HG02852 (cell line): ENCODE measurements around the gene BSND.
"Not testable (repeated sequence)": the region's sequence is repeated elsewhere in the genome, so short reads cannot be mapped to it uniquely, and the experiment has no call there.

Experiments
- ATAC-seq: cut with Tn5 transposase; IDR thresholded peaks from one replicate; pipeline ENCODE4 v1.9.1; 2021; ENCODE audit warnings: mild to moderate bottlenecking, moderate library complexity; ENCODE audit not compliant: unreplicated experiment

Gene BSND

DNA sequence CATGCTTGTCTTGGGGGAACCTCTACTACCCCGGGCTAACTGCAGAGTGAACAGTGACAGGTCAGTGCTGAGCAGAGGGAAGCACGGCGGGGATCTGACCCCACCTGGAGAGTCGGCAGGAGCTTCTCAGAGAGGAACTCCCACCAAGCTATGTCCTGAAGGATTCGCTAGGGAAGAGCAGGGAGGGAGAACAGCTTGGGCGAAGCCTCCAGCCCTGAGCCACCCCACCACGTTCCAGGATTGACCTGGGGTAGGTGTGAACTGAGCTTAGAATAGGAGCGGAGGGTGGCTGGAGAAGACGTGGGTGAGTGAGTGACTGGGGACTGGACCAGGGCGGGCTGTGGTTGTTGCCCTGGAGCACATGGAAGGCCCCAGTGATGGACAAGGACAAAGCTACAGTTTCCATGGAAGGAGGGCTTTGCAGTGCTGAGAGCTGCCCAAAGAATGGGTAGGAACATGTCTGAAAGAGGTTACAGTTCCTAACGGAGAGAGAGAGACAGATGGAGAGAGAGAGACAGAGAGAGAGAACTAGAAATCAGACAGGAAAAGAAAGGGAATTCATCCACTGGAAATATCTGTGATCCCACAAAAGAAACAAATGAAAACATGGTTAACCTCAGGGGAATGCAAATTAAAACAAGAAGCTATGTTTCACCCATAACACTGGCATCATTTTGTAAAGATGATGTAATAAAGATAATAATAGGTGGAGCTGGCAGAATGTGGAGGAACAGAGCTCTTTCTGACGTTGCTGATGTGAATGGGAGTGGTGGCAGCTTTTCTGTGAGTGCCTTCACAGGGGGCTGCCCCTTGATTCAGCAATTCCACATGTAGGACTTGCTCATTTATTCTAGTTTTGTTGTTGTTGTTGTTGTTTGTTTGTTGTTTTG, 17.2 kb downstream of the BSND start:
- no peak for ATAC-seq

DNA sequence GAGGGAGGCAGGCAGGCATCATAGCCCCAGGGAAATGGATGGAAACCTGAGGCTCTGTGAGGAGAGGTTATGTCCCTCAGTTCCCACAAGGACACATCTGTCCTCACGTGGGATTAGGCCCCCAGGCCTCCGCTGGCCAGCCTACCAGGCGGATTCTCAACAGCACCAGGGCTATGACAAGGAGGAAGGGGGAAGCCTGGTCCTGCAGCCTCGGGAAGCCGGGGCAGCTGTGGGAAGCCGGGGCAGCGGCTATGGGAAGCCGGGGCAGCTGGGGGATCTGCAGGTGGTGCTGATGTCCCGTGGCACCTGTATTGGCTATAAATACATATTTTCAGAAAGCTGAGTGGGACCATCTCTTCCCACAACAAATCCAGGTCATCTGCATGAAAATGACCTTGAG, 19.7 kb downstream of the BSND start:
- no peak for ATAC-seq

- peak; percentile 57 for ATAC-seq
Measured at GRCh38 chr1:55021942-55022546, 23.3 kb downstream of the BSND start.

DNA sequence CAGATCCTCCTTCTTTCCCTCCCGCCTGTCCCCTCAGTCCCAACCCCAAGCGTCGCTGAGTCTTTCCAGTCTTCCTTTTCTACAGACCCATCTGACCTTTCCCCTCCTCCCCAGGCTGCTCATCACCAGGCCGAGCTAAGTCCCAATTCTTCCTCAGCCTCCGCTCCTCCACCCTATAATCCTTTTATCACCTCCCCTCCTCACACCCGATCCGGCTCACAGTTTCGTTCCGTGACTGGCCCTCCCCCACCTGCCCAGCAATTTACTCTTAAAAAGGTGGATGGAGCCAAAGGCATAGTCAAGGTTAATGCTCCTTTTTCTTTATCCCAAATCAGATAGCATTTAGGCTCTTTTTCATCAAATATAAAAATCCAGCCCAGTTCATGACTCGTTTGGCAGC, 25.4 kb downstream of the BSND start:
- ATAC-seq = not testable (repeated sequence)

GRCh38 chr1:55026682-55027081, 27.9 kb downstream of the BSND start:
- not testable (repeated sequence) for ATAC-seq

GRCh38 chr1:55031098-55031497, 32.4 kb downstream of the BSND start:
- not testable (repeated sequence) for ATAC-seq

DNA sequence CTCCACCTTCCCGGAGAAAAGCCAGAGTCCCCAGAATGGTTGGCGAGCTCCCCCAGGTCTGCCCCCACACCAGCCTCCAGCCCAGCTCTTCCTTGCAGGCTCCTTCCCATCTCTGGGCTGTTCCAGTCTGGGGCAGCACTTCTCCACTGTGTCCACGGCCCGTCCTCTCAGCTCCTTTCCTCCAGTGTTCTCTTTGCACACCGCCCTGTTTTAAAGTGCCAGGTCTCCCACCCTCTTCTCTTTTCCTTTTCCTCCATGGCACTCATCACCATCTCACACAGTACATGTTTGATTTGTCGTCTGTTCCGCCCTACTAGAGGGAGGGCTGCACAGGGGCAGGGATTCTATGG, 34.5 kb downstream of the BSND start:
- ATAC-seq = no peak

DNA sequence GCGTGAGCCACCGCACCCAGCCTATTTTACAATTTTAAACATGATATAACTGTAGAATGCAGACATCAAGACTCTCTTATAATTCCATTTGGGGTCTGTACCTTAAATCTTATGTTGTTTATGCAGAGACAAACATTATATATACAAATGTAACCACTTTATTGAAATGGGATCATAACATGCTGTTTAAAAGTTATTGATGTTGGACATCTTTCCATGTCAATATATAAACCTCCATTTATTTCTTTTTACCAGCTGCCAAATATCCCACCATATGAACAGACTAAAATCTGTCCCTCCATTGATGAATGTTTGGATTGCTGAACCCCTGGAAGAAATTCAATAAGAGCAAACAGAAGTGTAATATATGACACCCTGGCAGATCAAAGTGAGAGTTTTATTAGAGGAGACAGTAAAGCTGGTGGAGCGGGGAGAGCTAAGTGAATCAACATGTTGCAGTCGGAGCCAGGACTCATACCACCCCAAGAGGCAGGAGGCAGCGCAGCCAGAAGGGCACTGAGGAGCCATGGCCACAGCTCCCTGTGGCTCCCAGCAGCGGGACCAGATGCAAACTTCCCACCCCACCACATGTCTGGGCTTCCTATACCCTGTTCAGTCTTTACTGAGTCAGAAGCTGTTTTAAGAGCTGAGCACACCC, 35.9 kb downstream of the BSND start:
- ATAC-seq = no peak

DNA sequence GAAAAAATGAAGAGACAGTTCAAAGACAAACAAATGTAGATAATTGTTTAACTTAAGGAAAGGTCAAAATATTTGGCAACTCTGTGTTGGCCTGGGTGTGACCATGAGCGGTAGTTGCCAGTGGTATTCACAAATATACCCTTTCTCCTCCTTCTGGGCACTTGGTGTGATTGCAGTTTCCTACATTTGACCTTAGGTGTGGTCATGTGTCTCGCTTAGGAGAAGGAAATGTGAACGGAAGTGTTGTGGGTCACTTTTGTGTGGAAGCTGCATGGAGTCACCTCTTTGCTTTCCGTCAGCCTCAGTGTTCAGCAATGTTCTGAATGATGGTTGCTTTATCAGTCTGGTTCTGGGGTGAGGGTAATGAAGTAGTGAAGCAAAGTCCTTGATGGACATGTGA, 37.2 kb downstream of the BSND start:
- ATAC-seq = no peak

DNA sequence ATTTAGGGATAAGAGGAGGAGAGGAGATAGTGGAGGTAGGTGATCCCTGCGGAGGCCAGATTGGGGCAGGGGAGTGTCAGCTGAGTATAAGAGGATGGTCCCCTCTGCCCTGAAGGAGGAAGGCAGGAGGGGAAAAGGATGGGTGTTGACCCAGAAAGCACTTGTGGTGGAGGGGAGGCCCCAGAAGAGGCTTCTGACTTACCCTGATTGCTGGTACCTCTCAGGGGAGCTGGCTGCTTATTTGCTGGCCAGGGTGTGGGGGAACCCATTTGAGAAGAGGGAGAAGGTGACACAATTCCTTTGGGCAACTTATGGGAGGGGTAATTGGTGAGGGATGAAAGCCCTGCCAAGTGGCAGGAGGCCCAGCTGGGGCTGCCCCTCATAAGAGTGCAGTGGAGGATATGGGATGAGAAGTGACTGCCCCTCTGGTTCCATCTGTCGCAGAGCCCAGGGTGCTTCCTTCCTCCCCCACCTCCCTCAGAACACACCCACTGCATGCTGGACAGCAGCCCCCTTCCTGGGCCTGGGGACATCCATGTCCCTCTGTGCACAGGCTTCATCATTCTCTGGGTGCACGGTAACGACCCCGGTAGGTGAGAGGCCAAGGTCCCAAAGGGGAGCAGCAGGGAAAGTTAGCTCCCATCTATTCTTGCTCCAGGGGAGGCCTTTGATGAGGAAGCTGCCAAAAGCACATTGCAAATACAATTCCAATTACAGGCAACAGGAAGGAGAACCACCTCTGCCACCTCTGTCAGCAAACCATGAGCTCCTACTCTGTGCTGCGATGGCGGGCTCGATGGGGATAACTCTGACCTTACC, 39.2 kb downstream of the BSND start:
- ATAC-seq = no peak

GRCh38 chr1:55038552-55038838, 39.8 kb downstream of the BSND start:
- no peak for ATAC-seq

DNA sequence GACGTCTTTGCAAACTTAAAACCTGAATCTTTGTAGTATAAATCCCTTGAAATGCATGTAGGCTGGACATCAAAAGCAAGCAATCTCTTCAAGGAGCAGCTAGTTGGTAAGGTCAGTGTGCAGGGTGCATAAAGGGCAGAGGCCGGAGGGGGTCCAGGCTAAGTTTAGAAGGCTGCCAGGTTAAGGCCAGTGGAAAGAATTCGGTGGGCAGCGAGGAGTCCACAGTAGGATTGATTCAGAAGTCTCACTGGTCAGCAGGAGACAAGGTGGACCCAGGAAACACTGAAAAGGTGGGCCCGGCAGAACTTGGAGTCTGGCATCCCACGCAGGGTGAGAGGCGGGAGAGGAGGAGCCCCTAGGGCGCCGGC, 40.2 kb downstream of the BSND start:
- ATAC-seq = no peak

GRCh38 chr1:55039342-55040082, 40.8 kb downstream of the BSND start, which contains the start of gene PCSK9:
Gene PCSK9 (plus strand): TSS chr1:55039548. CDS start chr1:55039838, 290 bp downstream.
- ATAC-seq = no peak

GRCh38 chr1:55040083-55040932, 41.6 kb downstream of the BSND start:
- ATAC-seq = no peak

DNA sequence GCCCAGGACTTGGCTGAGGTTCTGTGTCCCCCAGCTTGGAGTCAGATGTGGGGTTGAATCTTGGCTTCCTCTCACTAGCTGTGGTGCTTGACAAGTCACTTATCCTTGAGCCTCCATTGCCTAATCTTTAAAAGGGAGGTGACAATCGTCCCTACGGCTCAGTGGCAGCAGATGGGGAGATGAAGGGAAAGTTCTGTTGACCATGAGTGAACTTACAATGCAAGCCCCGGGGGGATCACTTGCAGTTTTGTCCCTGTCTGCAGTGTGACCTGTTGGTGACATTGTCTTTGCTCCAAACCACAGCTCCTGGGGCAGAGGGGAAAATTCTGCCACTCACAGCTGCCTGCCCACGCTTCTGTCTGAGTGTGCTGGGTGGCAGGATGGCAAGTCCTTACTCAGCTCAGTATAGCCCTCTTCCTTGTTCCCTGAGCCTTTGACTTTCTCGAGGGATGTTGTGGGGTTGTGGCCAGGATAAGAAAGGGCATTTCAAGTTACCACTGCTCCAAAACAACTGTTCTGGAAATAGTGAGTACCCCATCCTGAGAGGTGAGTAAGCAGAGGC, 42.3 kb downstream of the BSND start:
- ATAC-seq = no peak

DNA sequence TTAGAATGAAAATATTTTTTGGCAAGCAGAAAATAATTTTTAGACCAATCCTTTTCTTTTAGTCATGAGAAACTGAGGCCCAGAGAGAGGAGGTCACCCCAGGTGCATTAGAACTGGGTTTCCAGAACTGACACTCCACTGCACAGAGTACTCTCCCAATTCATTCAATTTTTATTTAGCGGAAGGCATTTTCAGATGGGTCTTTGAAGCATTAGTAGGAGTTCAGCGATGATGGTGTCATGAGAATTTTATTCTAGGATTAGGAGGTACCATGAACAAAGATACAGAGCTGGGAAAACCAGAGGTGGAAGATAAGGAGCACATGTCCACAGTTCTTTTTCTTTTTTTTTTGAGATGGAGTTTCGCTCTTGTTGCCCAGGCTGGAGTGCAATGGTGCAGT, 42.9 kb downstream of the BSND start:
- ATAC-seq = no peak

GRCh38 chr1:55043011-55043410, 44.3 kb downstream of the BSND start:
- no peak for ATAC-seq

- no peak for ATAC-seq
Measured at GRCh38 chr1:55043726-55044125, 45.0 kb downstream of the BSND start.

- ATAC-seq = no peak
Measured at GRCh38 chr1:55044617-55045397, 46.1 kb downstream of the BSND start.
